Tibial artery (tissue), 4 donors: ENCODE results near the gene IL1RAPL2.

Source experiments
- DNase-seq, 2 donors: peaks; one replicate each; pipeline ENCODE4 v3.0.0-alpha.2; 2019
- H3K27ac ChIP-seq, 2 donors: fragments of 200-600 bp; sonication (generic) in 1 of 2; 1 replicate in 1 of 2; 2 replicates in 1 of 2; pipeline ENCODE4 v1.5.1; 2018 to 2019; ENCODE audit warnings: mild to moderate bottlenecking in 1 of 2
- H3K27me3 ChIP-seq, 2 donors: fragments of 200-600 bp; sonication (generic) in 1 of 2; one replicate each; pipeline versions ENCODE4 v1.5.1 to v1.6.0; 2016 to 2019
- H3K36me3 ChIP-seq, 3 donors: fragments of 200-600 bp; sonication (generic) in 2 of 3; one replicate each; pipeline ENCODE4 v1.5.1; 2016 to 2019; ENCODE audit warnings: mild to moderate bottlenecking in 2 of 3
- H3K4me1 ChIP-seq, 4 donors: fragments of 200-600 bp; sonication (generic) in 2 of 4; 1 replicate in 3 of 4; 2 replicates in 1 of 4; pipeline ENCODE4 v1.5.1; 2016 to 2019
- H3K4me3 ChIP-seq, 2 donors: fragments of 200-600 bp; sonication (generic) in 1 of 2; 1 replicate in 1 of 2; 2 replicates in 1 of 2; pipeline ENCODE4 v1.5.1; 2018 to 2019; ENCODE audit warnings: mild to moderate bottlenecking in 2 of 2
- H3K9me3 ChIP-seq, 3 donors: fragments of 200-600 bp; sonication (generic) in 1 of 3; one replicate each; pipeline ENCODE4 v1.5.1; 2016 to 2019
- CTCF ChIP-seq, 2 experiments: fragments of 200-600 bp in 1 of 2; fragments of 450-650 bp in 1 of 2; IDR thresholded peaks; one replicate each; pipeline ENCODE4 v1.5.1; 2017 to 2019; ENCODE audit warnings: antibody characterized with exemption in 2 of 2, mild to moderate bottlenecking in 1 of 2, moderate library complexity in 1 of 2
- intact Hi-C: fragments of 100-400 bp; cut with DNase I; formaldehyde crosslinking; loops from one replicate; pipeline ENCODE4 v1.15.0; 2023; ENCODE audit warnings: low total_unique reads

IL1RAPL2 gene

GRCh38 chrX:105725228-105725627 is 1159.2 kb downstream of the IL1RAPL2 start:
- Histone ChIP-seq H3K9me3 (no peaks in the 10 kb centered on the region), H3K27ac (no peak overlapping the region), H3K27me3 (no peaks in the 10 kb centered on the region), H3K4me1 (no peaks in the 10 kb centered on the region), H3K4me3 (no peak overlapping the region), H3K36me3 (no peaks in the 10 kb centered on the region)
- TF ChIP-seq CTCF (IDR thresholded peaks at IDR 0.05), result no peak
- no peak for DNase-seq
- intact Hi-C loops, result no loop called here

GRCh38 chrX:105738162-105738561 is 1172.2 kb downstream of the IL1RAPL2 start:
- Histone ChIP-seq H3K27ac (no peak overlapping the region), H3K4me1 (no peaks in the 10 kb centered on the region), H3K9me3 (no peaks in the 10 kb centered on the region), H3K27me3 (no peaks in the 10 kb centered on the region), H3K4me3 (no peak overlapping the region), H3K36me3 (no peaks in the 10 kb centered on the region)
- DNase-seq, result no peak
- intact Hi-C loops, result no loop called here
- no peak for TF ChIP-seq CTCF (IDR thresholded peaks at IDR 0.05)

- intact Hi-C loops, result no loop called here
- H3K36me3 ChIP-seq, result no peaks in the 10 kb centered on the region
- no peak overlapping the region for H3K4me3 ChIP-seq
- no peak for DNase-seq
- H3K27me3 ChIP-seq, result no peaks in the 10 kb centered on the region
- no peaks in the 10 kb centered on the region for H3K9me3 ChIP-seq
- no peak overlapping the region for H3K27ac ChIP-seq
- no peak for TF ChIP-seq CTCF (IDR thresholded peaks at IDR 0.05)
- H3K4me1 ChIP-seq, result no peaks in the 10 kb centered on the region
Measured at GRCh38 chrX:105744291-105744690, 1178.3 kb downstream of the IL1RAPL2 start.

- Histone ChIP-seq H3K4me1 (no peaks in the 10 kb centered on the region), H3K27me3 (no peaks in the 10 kb centered on the region)
- intact Hi-C loops, result no loop called here
Measured at GRCh38 chrX:105744946-105745345, 1178.9 kb downstream of the IL1RAPL2 start.

GRCh38 chrX:105745863-105746262 is 1179.9 kb downstream of the IL1RAPL2 start:
- DNase-seq, result no peak
- intact Hi-C loops, result no loop called here
- Histone ChIP-seq H3K36me3 (no peaks in the 10 kb centered on the region), H3K4me1 (no peaks in the 10 kb centered on the region), H3K27me3 (no peaks in the 10 kb centered on the region), H3K4me3 (no peak overlapping the region), H3K27ac (no peak overlapping the region), H3K9me3 (no peaks in the 10 kb centered on the region)
- no peak for TF ChIP-seq CTCF (IDR thresholded peaks at IDR 0.05)

More at GRCh38 chrX:105744946-105745345, 1178.9 kb downstream of the IL1RAPL2 start:
- Histone ChIP-seq H3K4me3 (no peak overlapping the region), H3K27ac (no peak overlapping the region), H3K9me3 (no peaks in the 10 kb centered on the region), H3K36me3 (no peaks in the 10 kb centered on the region)
- no peak for DNase-seq
- no peak for TF ChIP-seq CTCF (IDR thresholded peaks at IDR 0.05)

- Histone ChIP-seq H3K27me3 (no peaks in the 10 kb centered on the region), H3K36me3 (no peaks in the 10 kb centered on the region), H3K9me3 (no peaks in the 10 kb centered on the region), H3K4me3 (no peak overlapping the region), H3K27ac (no peak overlapping the region), H3K4me1 (no peaks in the 10 kb centered on the region)
- no peak for DNase-seq
- no peak for TF ChIP-seq CTCF (IDR thresholded peaks at IDR 0.05)
- intact Hi-C loops, result no loop called here
Measured at GRCh38 chrX:105752338-105752956, 1186.4 kb downstream of the IL1RAPL2 start.
